ENCODE results near the gene RSPO3.
"Not testable (repeated sequence)": the region's sequence is repeated elsewhere in the genome, so short reads cannot be mapped to it uniquely, and the experiment has no call there.

The RSPO3 gene

DNA sequence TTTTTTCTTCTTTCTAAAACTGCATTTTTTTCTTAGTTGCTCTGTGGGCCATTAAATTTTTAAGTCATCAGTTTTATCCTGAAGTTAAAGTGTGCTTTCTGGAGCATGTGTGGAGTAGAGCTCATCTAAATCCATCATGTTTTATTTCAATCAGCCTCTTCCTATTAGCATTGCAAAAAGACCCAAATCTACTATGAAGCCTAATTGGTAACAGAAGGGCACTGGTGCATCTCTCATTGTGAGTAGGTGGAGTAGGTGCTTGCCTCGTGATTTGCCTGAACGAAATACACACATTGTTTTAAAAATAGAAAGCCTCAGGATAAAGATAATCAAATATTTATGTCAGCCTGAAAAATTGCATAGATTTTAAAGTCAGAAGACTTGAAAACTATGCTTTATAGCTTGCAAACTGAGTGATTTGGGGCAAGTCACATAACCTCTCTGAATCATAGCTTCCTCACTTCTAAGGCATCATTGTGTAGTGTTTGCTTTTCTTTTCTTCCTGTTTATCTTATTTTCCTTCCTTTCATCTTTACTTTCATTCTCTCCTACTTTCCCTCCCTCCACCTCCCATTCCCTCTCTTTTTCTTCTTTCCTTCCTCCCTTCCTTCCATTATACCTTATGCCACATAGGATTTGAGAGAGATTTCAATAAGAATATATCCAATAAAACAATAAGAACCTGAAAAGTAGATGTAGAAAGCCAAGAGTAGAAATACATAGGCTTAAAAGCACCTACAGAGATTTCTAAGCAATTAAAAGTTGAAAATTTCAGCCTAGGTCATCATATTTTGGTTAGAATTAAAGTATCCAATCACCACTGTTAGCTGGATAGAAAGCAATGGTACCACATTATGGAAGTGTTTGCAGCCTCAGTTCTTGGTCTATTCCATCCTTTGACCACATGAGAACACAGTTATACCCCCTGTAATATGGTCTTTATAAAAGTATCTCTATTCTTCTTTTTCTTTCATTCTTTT is 98.6 kb downstream of the RSPO3 start:
- H3K27me3 ChIP-seq (replicated peaks; ENCODE audit: control insufficient read depth, insufficient read depth, low read length) = no peaks in the 10 kb centered on the region
- H3K4me3 ChIP-seq (replicated peaks; ENCODE audit: low read depth, low read length) = no peak overlapping the region
- no peak for DNase-seq (ENCODE audit: extremely low read depth, insufficient read length)
- no peaks in the 10 kb centered on the region for H3K36me3 ChIP-seq (ENCODE audit: control insufficient read depth, insufficient read depth, low read length)
- TF ChIP-seq, protein P1, sequence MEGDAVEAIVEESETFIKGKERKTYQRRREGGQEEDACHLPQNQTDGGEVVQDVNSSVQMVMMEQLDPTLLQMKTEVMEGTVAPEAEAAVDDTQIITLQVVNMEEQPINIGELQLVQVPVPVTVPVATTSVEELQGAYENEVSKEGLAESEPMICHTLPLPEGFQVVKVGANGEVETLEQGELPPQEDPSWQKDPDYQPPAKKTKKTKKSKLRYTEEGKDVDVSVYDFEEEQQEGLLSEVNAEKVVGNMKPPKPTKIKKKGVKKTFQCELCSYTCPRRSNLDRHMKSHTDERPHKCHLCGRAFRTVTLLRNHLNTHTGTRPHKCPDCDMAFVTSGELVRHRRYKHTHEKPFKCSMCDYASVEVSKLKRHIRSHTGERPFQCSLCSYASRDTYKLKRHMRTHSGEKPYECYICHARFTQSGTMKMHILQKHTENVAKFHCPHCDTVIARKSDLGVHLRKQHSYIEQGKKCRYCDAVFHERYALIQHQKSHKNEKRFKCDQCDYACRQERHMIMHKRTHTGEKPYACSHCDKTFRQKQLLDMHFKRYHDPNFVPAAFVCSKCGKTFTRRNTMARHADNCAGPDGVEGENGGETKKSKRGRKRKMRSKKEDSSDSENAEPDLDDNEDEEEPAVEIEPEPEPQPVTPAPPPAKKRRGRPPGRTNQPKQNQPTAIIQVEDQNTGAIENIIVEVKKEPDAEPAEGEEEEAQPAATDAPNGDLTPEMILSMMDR (IDR thresholded peaks at IDR 0.05; ENCODE audit: insufficient read depth, low read length, poor library complexity, severe bottlenecking) = no peak

GRCh38 chr6:127219869-127220268 is 101.4 kb downstream of the RSPO3 start:
- no peak overlapping the region for H3K4me3 ChIP-seq (replicated peaks; ENCODE audit: low read depth, low read length)
- TF ChIP-seq, protein P1 (IDR thresholded peaks at IDR 0.05; ENCODE audit: insufficient read depth, low read length, poor library complexity, severe bottlenecking) = no peak
- no peaks in the 10 kb centered on the region for H3K27me3 ChIP-seq (replicated peaks; ENCODE audit: control insufficient read depth, insufficient read depth, low read length)
- DNase-seq (ENCODE audit: extremely low read depth, insufficient read length) = no peak
- no peaks in the 10 kb centered on the region for H3K36me3 ChIP-seq (ENCODE audit: control insufficient read depth, insufficient read depth, low read length)

GRCh38 chr6:127221201-127221600 is 102.7 kb downstream of the RSPO3 start:
- TF ChIP-seq, protein P1 (IDR thresholded peaks at IDR 0.05; ENCODE audit: insufficient read depth, low read length, poor library complexity, severe bottlenecking) = no peak
- Histone ChIP-seq H3K36me3 (ENCODE audit: control insufficient read depth, insufficient read depth, low read length) (no peaks in the 10 kb centered on the region), H3K27me3 (replicated peaks; ENCODE audit: control insufficient read depth, insufficient read depth, low read length) (no peaks in the 10 kb centered on the region), H3K4me3 (replicated peaks; ENCODE audit: low read depth, low read length) (no peak overlapping the region)
- no peak for DNase-seq (ENCODE audit: extremely low read depth, insufficient read length)

GRCh38 chr6:127222418-127222817 is 103.9 kb downstream of the RSPO3 start:
- H3K4me3 ChIP-seq (replicated peaks; ENCODE audit: low read depth, low read length) = no peak overlapping the region
- DNase-seq (ENCODE audit: extremely low read depth, insufficient read length) = no peak
- no peaks in the 10 kb centered on the region for H3K36me3 ChIP-seq (ENCODE audit: control insufficient read depth, insufficient read depth, low read length)
- no peaks in the 10 kb centered on the region for H3K27me3 ChIP-seq (replicated peaks; ENCODE audit: control insufficient read depth, insufficient read depth, low read length)
- TF ChIP-seq, protein P1 (IDR thresholded peaks at IDR 0.05; ENCODE audit: insufficient read depth, low read length, poor library complexity, severe bottlenecking) = no peak

GRCh38 chr6:127225497-127225896 is 107.0 kb downstream of the RSPO3 start:
- DNase-seq (ENCODE audit: extremely low read depth, insufficient read length) = no peak
- no peaks in the 10 kb centered on the region for H3K27me3 ChIP-seq (replicated peaks; ENCODE audit: control insufficient read depth, insufficient read depth, low read length)
- H3K4me3 ChIP-seq (replicated peaks; ENCODE audit: low read depth, low read length) = no peak overlapping the region
- no peaks in the 10 kb centered on the region for H3K36me3 ChIP-seq (ENCODE audit: control insufficient read depth, insufficient read depth, low read length)
- TF ChIP-seq, protein P1 (IDR thresholded peaks at IDR 0.05; ENCODE audit: insufficient read depth, low read length, poor library complexity, severe bottlenecking) = no peak

DNA sequence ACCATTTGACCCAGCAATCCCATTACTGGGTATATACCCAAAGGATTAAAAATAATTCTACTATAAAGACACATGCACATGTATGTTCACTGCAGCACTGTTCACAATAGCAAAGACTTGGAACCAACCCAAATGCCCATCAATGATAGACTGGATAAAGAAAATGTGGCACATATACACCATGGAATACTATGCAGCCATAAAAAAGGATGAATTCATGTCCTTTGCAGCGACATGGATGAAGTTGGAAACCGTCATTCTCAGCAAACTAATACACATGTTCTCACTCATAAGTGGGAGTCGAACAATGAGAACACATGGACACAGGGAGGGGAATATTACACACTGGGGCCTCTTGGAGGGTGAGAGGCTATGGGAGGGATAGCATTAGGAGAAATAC is 115.3 kb downstream of the RSPO3 start:
- not testable (repeated sequence) for DNase-seq (ENCODE audit: extremely low read depth, insufficient read length)

More for the DNA sequence above, 115.3 kb downstream of the RSPO3 start:
- not testable (repeated sequence) for H3K27me3 ChIP-seq (replicated peaks; ENCODE audit: control insufficient read depth, insufficient read depth, low read length); H3K36me3 ChIP-seq (ENCODE audit: control insufficient read depth, insufficient read depth, low read length); H3K4me3 ChIP-seq (replicated peaks; ENCODE audit: low read depth, low read length)

Measured in GM06990 (cell line).